HG03439 (cell line): Measurements from ENCODE around the gene PRKN.

Source experiments
- ATAC-seq: cut with Tn5 transposase; IDR thresholded peaks from one replicate; pipeline ENCODE4 v1.9.1; 2021; ENCODE audit warnings: mild to moderate bottlenecking, moderate library complexity; ENCODE audit not compliant: unreplicated experiment

The PRKN gene

DNA sequence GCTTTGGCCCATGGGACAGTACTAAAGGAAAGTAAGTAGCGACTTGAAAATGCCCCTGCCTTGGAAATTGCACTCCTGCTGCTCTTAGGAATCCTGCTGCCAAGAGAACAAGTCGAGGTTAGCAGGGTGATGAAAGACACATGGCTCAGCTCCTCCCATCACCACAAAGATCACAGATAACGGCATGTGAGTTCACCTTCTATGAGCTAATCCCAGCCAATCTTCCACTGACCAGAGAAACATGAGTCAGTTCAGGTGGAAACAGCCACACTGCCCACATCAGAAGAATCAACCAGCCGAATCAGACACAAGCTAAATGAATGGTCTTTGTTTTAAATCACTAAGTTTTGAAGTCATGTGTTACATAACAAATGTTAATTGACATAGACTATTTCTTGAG lies 106.3 kb downstream of the PRKN start:
- ATAC-seq: no peak

DNA sequence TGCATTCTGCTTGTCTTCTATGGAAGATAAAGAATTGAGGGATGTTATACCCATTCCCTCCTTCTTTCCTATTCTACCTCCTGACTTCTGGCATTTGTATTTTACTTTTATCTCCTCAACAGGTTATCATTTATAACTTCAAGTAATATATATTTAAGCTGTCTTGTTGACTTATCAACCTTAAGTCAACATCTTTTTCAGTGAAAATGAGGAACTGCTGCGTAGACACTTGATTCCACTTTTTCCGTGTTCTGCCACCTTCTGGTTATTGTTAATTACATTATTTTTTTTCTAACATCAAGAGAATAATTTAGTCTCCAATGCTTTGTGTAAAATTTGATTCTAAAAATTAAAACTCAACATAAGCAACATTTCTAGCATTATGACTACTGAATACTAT lies 107.5 kb downstream of the PRKN start:
- no peak for ATAC-seq

GRCh38 chr6:162618448-162619002 lies 109.0 kb downstream of the PRKN start:
- ATAC-seq: no peak

DNA sequence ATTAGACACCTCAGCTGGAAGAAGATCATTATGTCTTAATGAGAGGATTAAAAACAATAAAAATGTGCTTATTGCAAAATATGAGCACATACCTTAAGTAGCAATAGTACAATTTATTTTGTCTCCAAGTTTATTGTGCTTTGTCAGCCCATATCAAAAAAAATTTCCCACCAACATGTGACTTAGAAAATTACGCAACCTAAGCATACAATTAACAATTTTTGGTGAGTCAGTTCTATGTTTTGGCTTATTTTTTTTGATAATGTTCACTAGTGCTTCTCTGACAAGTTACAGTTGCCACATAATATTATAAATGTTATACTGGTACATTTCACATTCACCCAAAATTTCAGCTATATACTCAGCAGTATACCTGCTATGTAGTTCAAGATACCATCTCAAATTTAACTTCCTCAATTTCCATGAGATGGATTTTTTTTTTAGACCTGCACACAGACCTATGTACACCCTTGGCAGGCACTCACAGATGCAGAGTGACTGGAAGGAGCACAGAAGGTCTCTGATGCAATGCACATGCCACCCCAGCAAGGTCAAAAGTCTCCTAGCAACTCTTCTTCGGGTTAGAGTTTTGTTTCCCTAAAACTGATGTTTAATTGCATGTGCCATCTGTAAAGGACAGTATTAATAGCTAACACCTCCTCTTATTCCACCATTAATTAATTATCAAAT lies 112.4 kb downstream of the PRKN start:
- ATAC-seq: no peak

DNA sequence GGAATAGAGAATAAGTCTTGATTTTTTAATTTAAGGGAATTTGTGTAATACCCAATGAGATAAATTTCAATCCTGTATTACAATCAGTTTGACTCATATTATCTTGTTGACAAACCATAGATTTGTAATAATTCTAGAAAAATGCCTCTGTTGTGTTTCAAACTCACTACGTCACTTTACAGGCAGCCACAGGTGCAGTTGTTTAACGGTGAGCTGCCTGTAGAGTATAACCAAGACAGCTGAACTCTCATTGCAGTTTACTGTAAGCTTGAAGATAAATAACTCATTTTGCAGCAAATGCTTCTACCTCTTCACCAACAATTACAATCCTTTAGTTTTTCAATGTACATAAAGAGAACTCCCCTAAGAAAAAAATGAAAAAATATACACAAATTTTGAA lies 114.3 kb downstream of the PRKN start:
- no peak for ATAC-seq

DNA sequence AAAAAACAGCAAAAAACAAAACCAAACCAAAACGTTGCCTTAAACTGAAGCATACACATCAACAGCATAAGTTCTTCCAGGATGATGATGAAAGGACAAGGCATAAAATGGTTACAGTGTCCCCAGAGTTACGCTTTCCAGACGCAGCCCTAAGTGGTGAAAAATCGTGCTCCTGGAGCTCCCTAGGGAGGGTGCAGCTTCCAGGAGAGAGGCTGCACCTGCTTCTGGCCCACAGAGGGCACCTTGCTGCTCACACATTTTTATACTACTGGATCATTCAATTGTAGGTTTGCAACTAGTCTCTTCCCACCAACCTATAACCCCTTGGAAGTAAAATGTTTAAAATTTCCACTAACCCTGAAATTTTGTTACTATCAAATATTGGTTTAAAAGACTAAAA lies 115.0 kb downstream of the PRKN start:
- no peak for ATAC-seq

- ATAC-seq: no peak
Observed at GRCh38 chr6:162610351-162610750, 117.2 kb downstream of the PRKN start.

DNA sequence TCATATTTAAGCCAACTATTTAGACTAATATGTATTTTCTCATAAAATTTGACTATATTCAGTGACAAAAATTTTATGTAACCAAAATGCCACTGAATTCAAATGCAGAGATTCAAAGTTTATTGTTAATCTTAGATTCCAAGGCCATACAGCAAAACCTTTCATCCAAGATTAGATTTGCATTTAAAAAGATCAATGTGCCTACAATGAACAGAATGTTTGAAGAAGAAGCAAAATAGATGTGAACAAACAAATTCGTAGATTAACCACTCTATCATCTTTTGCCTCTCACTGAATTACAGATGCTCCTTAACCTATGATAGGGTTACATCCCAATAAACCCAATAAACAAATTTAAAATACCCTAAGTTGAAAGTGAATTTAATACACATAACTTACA lies 121.7 kb downstream of the PRKN start:
- no peak for ATAC-seq

DNA sequence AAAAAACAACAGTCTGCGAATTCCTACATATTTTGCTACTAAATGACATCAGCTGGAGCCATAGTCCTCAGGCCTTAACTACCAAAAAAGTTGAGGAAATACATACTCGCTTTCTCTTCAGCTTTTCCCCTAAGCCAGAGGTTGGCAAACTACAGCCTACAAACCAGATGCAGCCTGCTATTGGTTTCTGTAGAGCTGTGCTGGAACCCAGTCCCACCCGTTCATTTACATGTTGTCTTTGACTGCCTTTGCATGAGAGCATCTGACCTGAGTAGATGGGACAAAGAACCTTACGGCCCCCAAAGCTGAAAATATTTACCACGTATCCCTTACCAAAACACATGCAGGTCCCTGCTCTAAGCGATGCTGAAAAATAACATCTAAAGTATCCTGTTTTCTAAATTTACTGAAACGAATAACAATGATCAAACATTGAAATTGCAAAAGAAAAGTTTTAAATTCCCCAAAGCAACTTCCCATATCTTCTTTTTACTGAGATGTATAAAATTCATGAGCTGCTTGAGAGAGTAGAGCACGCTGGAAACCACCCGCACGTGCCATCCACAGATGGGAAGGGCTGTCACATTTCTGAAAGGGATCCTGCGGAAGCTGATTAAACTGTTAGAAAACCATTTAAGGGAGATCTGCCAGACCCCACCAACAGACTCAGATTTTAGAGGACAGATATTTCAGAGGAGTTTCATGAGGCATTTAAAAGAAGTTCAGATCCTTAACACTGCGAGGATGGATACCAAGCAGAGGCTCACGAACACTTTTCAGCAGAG lies 124.1 kb downstream of the PRKN start:
- ATAC-seq: no peak

DNA sequence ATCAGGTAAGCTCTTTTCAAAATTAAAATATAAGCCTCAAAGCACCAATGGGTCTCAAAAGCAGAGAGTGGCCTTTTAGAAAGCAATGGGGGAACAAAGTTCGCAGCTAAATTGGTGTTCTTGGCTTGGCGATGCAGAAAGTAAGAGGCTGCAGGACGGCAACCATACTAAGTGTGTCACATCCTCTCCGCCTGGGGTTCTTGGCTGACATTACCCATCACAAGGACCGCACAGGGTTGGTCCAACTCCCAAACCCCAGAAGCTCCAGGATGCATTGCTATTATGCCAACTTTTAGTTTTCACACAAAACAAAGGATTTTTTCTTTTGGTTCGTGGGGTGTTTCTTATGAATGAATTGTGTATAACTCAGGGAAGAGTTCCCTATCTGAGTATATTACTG lies 124.8 kb downstream of the PRKN start:
- no peak for ATAC-seq

DNA sequence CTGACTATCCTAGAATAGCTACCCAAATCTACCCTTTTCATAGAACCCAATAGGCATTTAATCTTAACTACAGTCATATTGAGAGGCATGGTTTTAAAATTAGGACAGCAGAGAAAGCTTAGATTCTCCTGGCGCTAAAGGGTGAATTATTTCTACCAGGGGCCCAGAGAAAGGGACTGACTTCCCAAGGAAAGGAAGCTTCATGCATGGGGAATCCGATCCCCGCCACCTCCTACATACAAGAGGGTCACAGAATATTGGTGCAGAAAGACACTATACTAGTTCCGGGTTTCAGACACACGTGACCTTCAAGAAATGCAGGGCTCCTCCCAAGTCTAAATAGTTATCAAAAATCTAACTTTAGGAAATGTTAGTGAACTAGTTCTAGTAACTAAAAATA lies 130.9 kb downstream of the PRKN start:
- no peak for ATAC-seq

DNA sequence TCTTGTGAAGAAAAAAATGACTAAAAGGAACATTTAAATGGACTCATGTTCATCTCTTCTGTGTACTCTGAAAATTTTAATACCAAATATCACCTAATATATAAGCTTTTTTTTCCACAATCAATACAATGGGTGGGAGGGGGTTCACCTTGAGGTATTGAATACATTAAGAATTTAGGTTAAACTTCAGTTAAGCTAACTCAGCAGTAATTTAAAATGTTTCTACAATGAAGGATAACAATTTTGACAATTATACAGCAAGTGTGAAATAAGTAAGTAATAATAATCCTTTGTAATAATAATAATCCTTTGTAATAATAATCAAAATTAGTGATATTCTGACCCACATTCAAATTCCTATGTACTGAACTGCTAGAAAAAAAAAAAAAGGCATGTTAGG lies 136.0 kb downstream of the PRKN start:
- ATAC-seq: no peak

GRCh38 chr6:162581988-162582780 lies 145.4 kb downstream of the PRKN start:
- ATAC-seq: no peak

GRCh38 chr6:162580619-162581018 lies 146.9 kb downstream of the PRKN start:
- ATAC-seq: no peak

- no peak for ATAC-seq
Observed at GRCh38 chr6:162576016-162576415, 151.6 kb downstream of the PRKN start.

GRCh38 chr6:162572240-162572639 lies 155.3 kb downstream of the PRKN start:
- no peak for ATAC-seq

- ATAC-seq: no peak
Observed at GRCh38 chr6:162568266-162568665, 159.3 kb downstream of the PRKN start.

- no peak for ATAC-seq
Observed at GRCh38 chr6:162562041-162562440, 165.5 kb downstream of the PRKN start.

GRCh38 chr6:162560891-162561290 lies 166.7 kb downstream of the PRKN start:
- ATAC-seq: no peak

DNA sequence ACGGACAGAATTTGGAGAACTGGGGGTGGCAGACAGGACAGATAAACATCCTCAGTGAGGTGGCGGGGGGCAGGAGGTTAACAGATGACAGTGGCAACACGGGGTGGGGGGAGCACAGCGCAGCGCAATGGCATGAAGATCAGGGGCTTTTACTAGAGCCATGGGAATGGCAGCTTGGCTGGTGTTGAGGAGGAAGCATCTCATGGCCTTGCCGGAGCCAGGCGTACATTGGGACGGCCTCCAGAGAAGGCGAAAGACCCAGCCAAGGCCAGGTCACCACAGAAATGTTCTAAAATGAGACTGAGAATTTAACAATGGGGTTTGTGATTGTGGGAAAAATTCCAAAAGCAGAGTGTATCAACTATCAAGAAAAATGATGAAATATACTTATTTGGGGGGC lies 173.0 kb downstream of the PRKN start:
- ATAC-seq: no peak

DNA sequence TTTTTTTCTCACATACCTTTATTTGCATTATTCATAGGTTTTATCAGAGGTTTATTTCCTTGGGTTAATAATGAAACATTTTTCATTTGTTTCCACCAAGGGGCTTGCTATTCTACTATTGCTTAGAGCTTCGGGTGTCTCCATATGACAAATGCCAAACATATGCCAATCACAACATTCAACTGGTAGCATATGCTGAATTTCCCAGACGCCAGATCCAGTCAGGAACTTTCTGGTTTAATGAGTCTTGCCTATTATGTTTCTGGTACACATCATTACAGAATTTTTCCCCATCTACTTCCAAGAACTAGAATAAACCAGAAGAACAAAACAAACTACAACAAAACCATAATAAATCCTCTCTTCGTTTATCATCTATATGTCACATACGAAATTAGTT lies 180.7 kb downstream of the PRKN start:
- no peak for ATAC-seq

- ATAC-seq: no peak
Observed at GRCh38 chr6:162543221-162543620, 184.3 kb downstream of the PRKN start.
